HUES6 (cell line): ENCODE measurements around the gene DNAJB4.
"Not testable (repeated sequence)": the region's sequence is repeated elsewhere in the genome, so short reads cannot be mapped to it uniquely, and the experiment has no call there.

Source experiments
- H3K27ac ChIP-seq: 2 replicates; pipeline ENCODE4 v1.7.0; 2013; ENCODE audit warnings: low read depth, mild to moderate bottlenecking, low read length, inconsistent platforms
- H3K27me3 ChIP-seq: 2 replicates; pipeline ENCODE4 v1.6.1; 2013; ENCODE audit warnings: low read length; ENCODE audit not compliant: control insufficient read depth, insufficient read depth
- H3K36me3 ChIP-seq: 2 replicates; pipeline ENCODE4 v1.6.1; 2013; ENCODE audit warnings: low read length; ENCODE audit not compliant: control insufficient read depth, insufficient read depth
- H3K4me1 ChIP-seq: 2 replicates; pipeline ENCODE4 v1.6.1; 2013; ENCODE audit warnings: low read length; ENCODE audit not compliant: control insufficient read depth, insufficient read depth
- H3K4me3 ChIP-seq: 2 replicates; pipeline ENCODE4 v1.5.1; 2013; ENCODE audit warnings: low read depth, low read length
- H3K9ac ChIP-seq: one replicate; pipeline ENCODE4 v1.6.1; 2013; ENCODE audit warnings: mild to moderate bottlenecking, low read length
- H3K9me3 ChIP-seq: 2 replicates; pipeline ENCODE4 v1.6.1; 2013; ENCODE audit warnings: low read depth, low read length; ENCODE audit not compliant: control insufficient read depth, insufficient read depth

The DNAJB4 gene

DNA sequence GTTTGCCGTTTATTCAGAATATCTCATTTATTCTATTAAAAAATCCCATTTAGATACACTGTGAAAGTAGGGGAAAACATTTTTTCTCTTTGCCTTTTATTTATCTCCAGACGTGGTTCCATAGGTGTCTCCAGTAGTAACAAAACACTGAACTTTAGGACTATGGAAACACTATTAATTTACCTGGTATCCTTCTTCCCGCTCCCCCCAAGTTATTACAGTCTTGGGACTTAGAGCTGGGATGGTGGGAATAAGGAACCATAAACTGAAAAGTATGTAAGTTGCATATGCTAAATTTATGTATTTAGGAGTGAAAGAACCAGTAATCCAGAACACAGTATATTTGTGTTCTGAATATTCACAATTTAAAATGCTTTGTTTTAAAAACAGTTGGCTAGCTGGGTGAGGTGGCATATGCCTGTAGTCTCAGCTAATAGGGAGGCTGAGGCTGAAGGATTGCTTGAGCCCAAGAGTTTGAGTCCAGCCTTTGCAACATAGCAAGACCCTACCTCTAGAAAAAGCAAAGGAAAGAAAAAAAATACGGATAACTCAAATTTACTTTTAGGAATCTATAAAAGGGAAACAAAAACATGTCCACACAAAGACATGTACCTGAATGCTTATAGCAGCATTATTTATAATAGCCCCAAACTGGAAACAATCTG, 3.1 kb downstream of the DNAJB4 start:
- Histone ChIP-seq H3K36me3 (no peaks in the 10 kb centered on the region), H3K4me3 (no peak overlapping the region), H3K4me1 (peaks cover 21% of the 10 kb centered on the region), H3K27ac (no peak overlapping the region), H3K9ac (no peak overlapping the region), H3K9me3 (no peaks in the 10 kb centered on the region), H3K27me3 (no peaks in the 10 kb centered on the region)

DNA sequence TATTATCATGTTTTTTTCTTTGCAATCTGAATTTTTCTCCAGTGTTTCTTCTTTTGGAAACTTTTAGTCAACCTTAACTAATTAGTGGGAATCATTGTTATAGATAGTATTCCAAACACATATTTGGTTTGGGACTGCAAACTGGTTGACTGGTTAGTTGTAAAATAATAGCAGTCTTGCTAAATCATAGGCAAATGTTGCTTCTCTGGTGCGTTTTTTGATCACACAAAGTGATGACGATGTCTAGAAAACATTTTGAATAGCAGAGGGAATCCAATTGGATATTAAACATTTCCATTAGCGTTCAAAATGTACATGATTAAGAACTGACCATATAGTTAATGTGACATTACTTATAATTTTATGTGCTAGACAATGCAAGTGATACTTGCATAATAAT, 4.5 kb downstream of the DNAJB4 start:
- no peaks in the 10 kb centered on the region for H3K36me3 ChIP-seq
- no peak overlapping the region for H3K27ac ChIP-seq
- no peaks in the 10 kb centered on the region for H3K9me3 ChIP-seq
- H3K9ac ChIP-seq, result no peak overlapping the region
- peaks cover 11% of the 10 kb centered on the region; the same call in 1 of the 2 replicates for H3K4me1 ChIP-seq
- no peak overlapping the region for H3K4me3 ChIP-seq
- no peaks in the 10 kb centered on the region for H3K27me3 ChIP-seq

DNA sequence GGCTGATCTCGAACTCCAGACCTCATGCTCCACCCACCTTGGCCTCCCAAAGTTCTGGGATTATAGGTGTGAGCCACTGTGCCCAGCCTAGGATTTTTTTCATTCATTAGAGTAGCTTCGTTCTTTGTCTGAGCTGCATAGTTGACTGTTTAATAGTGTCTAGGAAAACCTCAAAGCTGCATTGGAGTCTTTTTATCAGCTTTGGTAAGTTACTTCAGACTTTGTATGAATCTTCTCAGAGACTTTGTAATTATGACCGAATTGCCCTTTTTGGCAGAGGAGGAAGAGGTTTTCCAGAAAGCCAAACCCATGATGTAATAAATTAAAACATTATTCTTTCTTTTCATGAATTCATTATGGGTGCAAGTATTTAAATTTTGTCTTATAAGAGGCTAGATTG, 5.1 kb downstream of the DNAJB4 start:
- Histone ChIP-seq H3K4me3 (no peak overlapping the region), H3K27ac (no peak overlapping the region), H3K36me3 (no peaks in the 10 kb centered on the region), H3K27me3 (no peaks in the 10 kb centered on the region), H3K9me3 (no peaks in the 10 kb centered on the region), H3K9ac (no peak overlapping the region), H3K4me1 (peaks cover 11% of the 10 kb centered on the region; the same call in 1 of the 2 replicates)

GRCh38 chr1:78011050-78011449, 6.3 kb downstream of the DNAJB4 start:
- no peak overlapping the region for H3K9ac ChIP-seq
- peaks cover under 1% of the 10 kb centered on the region; the same call in 1 of the 2 replicates for H3K4me1 ChIP-seq
- 0 out of 2 replicates have a peak, but pooled peaks cover 2% of the 10 kb centered on the region for H3K36me3 ChIP-seq
- no peak overlapping the region for H3K4me3 ChIP-seq
- H3K27me3 ChIP-seq, result no peaks in the 10 kb centered on the region
- no peak overlapping the region for H3K27ac ChIP-seq
- no peaks in the 10 kb centered on the region for H3K9me3 ChIP-seq

DNA sequence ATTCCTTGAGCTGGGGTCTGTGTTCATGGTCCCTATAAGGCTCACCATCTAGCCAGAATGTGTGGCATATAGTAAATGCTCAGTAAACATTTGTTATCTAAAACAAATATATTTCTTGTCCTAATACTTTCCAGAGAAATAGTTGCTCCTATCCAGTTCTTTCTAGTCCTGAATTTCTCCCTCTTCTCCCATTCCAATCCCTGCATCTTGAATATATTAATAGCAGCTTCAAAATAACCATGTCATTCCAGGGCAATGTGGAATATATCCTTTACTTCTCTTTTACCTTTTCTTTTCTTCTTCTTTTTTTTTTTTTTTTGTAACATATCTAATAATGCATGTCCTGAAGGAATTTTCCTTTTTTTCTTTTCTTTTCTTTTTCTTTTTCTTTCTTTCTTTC, 10.4 kb downstream of the DNAJB4 start:
- Histone ChIP-seq H3K36me3 (0 out of 2 replicates have a peak, but pooled peaks cover 3% of the 10 kb centered on the region), H3K9me3 (no peaks in the 10 kb centered on the region), H3K4me1 (no peaks in the 10 kb centered on the region), H3K27me3 (no peaks in the 10 kb centered on the region), H3K9ac (no peak overlapping the region), H3K27ac (no peak overlapping the region), H3K4me3 (no peak overlapping the region)

GRCh38 chr1:78019024-78019423, 14.3 kb downstream of the DNAJB4 start:
- H3K9ac ChIP-seq, result no peak overlapping the region
- no peak overlapping the region for H3K4me3 ChIP-seq
- H3K36me3 ChIP-seq, result 0 out of 2 replicates have a peak, but pooled peaks cover 3% of the 10 kb centered on the region
- no peaks in the 10 kb centered on the region for H3K9me3 ChIP-seq
- no peaks in the 10 kb centered on the region for H3K27me3 ChIP-seq
- no peak overlapping the region for H3K27ac ChIP-seq
- H3K4me1 ChIP-seq, result no peaks in the 10 kb centered on the region

GRCh38 chr1:78021134-78021533, 16.4 kb downstream of the DNAJB4 start:
- H3K4me1 ChIP-seq, H3K9ac ChIP-seq, H3K4me3 ChIP-seq, H3K9me3 ChIP-seq, H3K36me3 ChIP-seq, H3K27ac ChIP-seq, H3K27me3 ChIP-seq: not testable (repeated sequence)

DNA sequence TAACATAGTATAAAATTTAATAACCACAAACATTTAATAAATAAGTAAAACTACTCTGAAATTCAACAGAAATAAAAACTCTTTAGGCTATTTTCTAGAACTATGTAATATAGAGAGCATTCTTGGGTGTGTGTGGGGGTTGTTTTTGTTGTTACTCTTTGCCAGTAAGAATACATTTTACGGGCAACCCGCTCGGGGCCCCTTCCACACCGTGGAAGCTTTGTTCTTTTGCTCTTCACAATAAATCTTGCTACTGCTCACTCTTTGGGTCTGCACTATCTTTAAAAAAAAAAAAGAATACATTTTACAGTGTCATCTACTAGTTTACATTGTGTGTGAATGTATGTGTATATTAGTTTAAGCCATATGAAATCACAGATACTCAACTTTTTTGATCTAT, 25.1 kb downstream of the DNAJB4 start:
- H3K27me3 ChIP-seq, result no peaks in the 10 kb centered on the region
- no peaks in the 10 kb centered on the region for H3K36me3 ChIP-seq
- H3K9ac ChIP-seq, result no peak overlapping the region
- no peaks in the 10 kb centered on the region for H3K9me3 ChIP-seq
- no peaks in the 10 kb centered on the region for H3K4me1 ChIP-seq
- H3K27ac ChIP-seq, result no peak overlapping the region
- H3K4me3 ChIP-seq, result no peak overlapping the region

- Histone ChIP-seq H3K36me3 (no peaks in the 10 kb centered on the region), H3K27me3 (no peaks in the 10 kb centered on the region), H3K9ac (no peak overlapping the region), H3K4me3 (no peak overlapping the region), H3K9me3 (no peaks in the 10 kb centered on the region), H3K27ac (no peak overlapping the region), H3K4me1 (no peaks in the 10 kb centered on the region)
These were observed 28.5 kb downstream of the DNAJB4 start for GRCh38 chr1:78032996-78033796.

- Histone ChIP-seq H3K27ac (no peak overlapping the region), H3K36me3 (no peaks in the 10 kb centered on the region), H3K4me1 (no peaks in the 10 kb centered on the region), H3K9ac (no peak overlapping the region), H3K4me3 (no peak overlapping the region), H3K9me3 (no peaks in the 10 kb centered on the region), H3K27me3 (no peaks in the 10 kb centered on the region)
These were observed 29.0 kb downstream of the DNAJB4 start for GRCh38 chr1:78033797-78034172.

GRCh38 chr1:78035121-78035520, 30.4 kb downstream of the DNAJB4 start:
- Histone ChIP-seq H3K4me1 (no peaks in the 10 kb centered on the region), H3K36me3 (no peaks in the 10 kb centered on the region), H3K9ac (no peak overlapping the region), H3K4me3 (no peak overlapping the region), H3K27ac (no peak overlapping the region), H3K9me3 (no peaks in the 10 kb centered on the region), H3K27me3 (no peaks in the 10 kb centered on the region; the same call in 1 of the 2 replicates)
